Neural progenitor cell (in vitro differentiated cells): Measurements from ENCODE around the gene IL17REL.

Experiments used
- EZH2 ChIP-seq: fragments of 200-600 bp; sonication (generic); IDR thresholded peaks from 2 replicates; pipeline ENCODE4 v1.6.1; 2017; ENCODE audit warnings: antibody characterized with exemption, mild to moderate bottlenecking, moderate library complexity
- TF ChIP-seq, protein P1 (sequence below): fragments of 200-600 bp; sonication (generic); IDR thresholded peaks from 2 replicates; pipeline ENCODE4 v1.5.1; 2017; ENCODE audit warnings: antibody characterized with exemption, mild to moderate bottlenecking

DNA sequence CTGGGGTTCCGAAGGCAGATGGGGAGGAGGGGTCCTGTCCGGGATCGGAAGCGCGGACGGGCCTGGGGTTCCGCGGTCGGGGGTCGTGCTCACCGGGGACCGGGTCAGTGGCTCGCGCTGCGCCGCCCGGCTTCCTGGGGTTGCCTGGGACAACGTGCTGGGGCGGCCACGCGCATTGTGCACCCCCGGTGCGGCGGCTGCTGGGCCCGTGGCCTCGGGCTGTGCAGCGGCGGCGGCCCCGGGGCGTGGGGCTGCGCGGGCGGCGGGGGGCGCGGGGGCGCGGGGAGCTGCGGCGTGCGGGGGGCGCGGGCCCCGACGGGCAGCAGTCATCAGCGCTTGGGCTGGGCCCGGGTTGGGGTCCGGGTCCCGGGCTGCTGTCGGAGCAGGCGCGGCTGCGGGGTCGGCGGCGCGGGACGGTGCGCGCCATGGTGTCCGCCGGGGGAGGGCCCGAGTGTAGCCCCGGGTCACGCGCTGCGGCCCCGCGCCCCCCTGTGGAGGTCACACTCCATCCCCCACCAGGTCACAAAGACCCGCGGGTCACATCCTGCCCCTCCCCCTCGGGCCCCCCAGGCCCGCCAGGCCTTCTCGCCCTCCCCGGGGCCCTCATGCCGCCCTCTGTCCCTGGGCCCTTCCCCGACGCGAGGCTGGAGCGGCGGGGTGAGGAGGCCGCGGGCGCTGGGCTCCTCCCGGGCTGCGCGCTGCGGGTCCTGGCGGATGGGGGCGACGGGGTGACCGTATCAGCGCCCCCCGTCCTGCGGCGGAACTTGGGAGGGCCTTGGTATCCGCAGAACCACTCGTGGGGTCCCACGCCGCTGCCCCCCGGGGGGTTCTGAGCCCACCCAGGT, 45.7 kb upstream of the IL17REL start, which contains the start of gene TTLL8:
- TF ChIP-seq, protein P1, sequence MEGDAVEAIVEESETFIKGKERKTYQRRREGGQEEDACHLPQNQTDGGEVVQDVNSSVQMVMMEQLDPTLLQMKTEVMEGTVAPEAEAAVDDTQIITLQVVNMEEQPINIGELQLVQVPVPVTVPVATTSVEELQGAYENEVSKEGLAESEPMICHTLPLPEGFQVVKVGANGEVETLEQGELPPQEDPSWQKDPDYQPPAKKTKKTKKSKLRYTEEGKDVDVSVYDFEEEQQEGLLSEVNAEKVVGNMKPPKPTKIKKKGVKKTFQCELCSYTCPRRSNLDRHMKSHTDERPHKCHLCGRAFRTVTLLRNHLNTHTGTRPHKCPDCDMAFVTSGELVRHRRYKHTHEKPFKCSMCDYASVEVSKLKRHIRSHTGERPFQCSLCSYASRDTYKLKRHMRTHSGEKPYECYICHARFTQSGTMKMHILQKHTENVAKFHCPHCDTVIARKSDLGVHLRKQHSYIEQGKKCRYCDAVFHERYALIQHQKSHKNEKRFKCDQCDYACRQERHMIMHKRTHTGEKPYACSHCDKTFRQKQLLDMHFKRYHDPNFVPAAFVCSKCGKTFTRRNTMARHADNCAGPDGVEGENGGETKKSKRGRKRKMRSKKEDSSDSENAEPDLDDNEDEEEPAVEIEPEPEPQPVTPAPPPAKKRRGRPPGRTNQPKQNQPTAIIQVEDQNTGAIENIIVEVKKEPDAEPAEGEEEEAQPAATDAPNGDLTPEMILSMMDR, result no peak
- TF ChIP-seq EZH2, result peak; percentile 87
